Measurements from ENCODE around the gene ING4.

- TF ChIP-seq CTCF (conservative IDR thresholded peaks at IDR 0.05; ENCODE audit: low read depth, low read length), result no peak
- no peak for TF ChIP-seq EZH2 (IDR thresholded peaks at IDR 0.05; ENCODE audit: low read length, unreplicated experiment)
These were observed 35.6 kb upstream of the ING4 start for GRCh38 chr12:6698352-6699046.

All from PC-3 (cell line).